DMS 273 (cell line): ENCODE measurements around the gene GNA12.

Experiments
- DNase-seq: peaks from one replicate; lab custom pipeline; 2025; ENCODE audit not compliant: unreplicated experiment; lab: John Stamatoyannopoulos, UW

The GNA12 gene

GRCh38 chr7:2805213-2805944, 38.7 kb downstream of the GNA12 start:
- no peak for DNase-seq

- no peak for DNase-seq
Measured at GRCh38 chr7:2804227-2804763, 39.8 kb downstream of the GNA12 start.

GRCh38 chr7:2803755-2804154, 40.4 kb downstream of the GNA12 start:
- no peak for DNase-seq

GRCh38 chr7:2803342-2803692, 40.8 kb downstream of the GNA12 start:
- DNase-seq = no peak

GRCh38 chr7:2802504-2803341, 41.4 kb downstream of the GNA12 start:
- DNase-seq = no peak

- DNase-seq = no peak
Measured at GRCh38 chr7:2802101-2802500, 42.0 kb downstream of the GNA12 start.

- DNase-seq = peak; percentile 29
Measured at GRCh38 chr7:2800931-2801688, 43.0 kb downstream of the GNA12 start.

- no peak for DNase-seq
Measured at GRCh38 chr7:2800220-2800930, 43.7 kb downstream of the GNA12 start.

- no peak for DNase-seq
Measured at GRCh38 chr7:2799253-2799652, 44.9 kb downstream of the GNA12 start.

- no peak for DNase-seq
Measured at GRCh38 chr7:2798669-2799068, 45.4 kb downstream of the GNA12 start.

- no peak for DNase-seq
Measured at GRCh38 chr7:2796358-2797352, 47.5 kb downstream of the GNA12 start.

GRCh38 chr7:2795906-2796305, 48.2 kb downstream of the GNA12 start:
- no peak for DNase-seq

GRCh38 chr7:2794836-2795636, 49.1 kb downstream of the GNA12 start:
- no peak for DNase-seq

GRCh38 chr7:2792856-2793487, 51.1 kb downstream of the GNA12 start:
- no peak for DNase-seq

GRCh38 chr7:2792235-2792634, 51.9 kb downstream of the GNA12 start:
- DNase-seq = no peak

GRCh38 chr7:2791390-2791789, 52.7 kb downstream of the GNA12 start:
- no peak for DNase-seq

GRCh38 chr7:2787251-2787951, 56.7 kb downstream of the GNA12 start:
- no peak for DNase-seq
